C4-2B (cell line): ENCODE results near the gene STAT3.
"Not testable (repeated sequence)": the region's sequence is repeated elsewhere in the genome, so short reads cannot be mapped to it uniquely, and the experiment has no call there.

Experiments used
- H3K27ac ChIP-seq: fragments of 450-650 bp; 2 replicates; pipeline ENCODE4 v1.5.1; 2017
- CTCF ChIP-seq: fragments of 450-650 bp; conservative IDR thresholded peaks from 2 replicates; pipeline ENCODE4 v1.5.1; 2017; ENCODE audit warnings: mild to moderate bottlenecking
- ZFX ChIP-seq: fragments of 450-650 bp; IDR thresholded peaks from 2 replicates; pipeline ENCODE4 v1.6.1; 2017

Gene STAT3

GRCh38 chr17:42323268-42323773 lies 64.9 kb downstream of the STAT3 start:
- no peak overlapping the region for H3K27ac ChIP-seq
- no peak for TF ChIP-seq ZFX
- peak; percentile 19; the same call in 1 of the 2 replicates for TF ChIP-seq CTCF

GRCh38 chr17:42322382-42323267 lies 65.6 kb downstream of the STAT3 start:
- TF ChIP-seq ZFX: no peak
- peak; percentile 99 for TF ChIP-seq CTCF
- H3K27ac ChIP-seq: no peak overlapping the region

GRCh38 chr17:42321555-42321954 lies 66.7 kb downstream of the STAT3 start:
- H3K27ac ChIP-seq: no peak overlapping the region
- TF ChIP-seq ZFX (no peak), CTCF (no peak)

GRCh38 chr17:42317967-42318366 lies 70.3 kb downstream of the STAT3 start:
- H3K27ac ChIP-seq: not testable (repeated sequence)

GRCh38 chr17:42317266-42317845 lies 70.9 kb downstream of the STAT3 start:
- TF ChIP-seq CTCF: no peak
- TF ChIP-seq ZFX: no peak
- H3K27ac ChIP-seq: no peak overlapping the region

GRCh38 chr17:42316755-42317154 lies 71.5 kb downstream of the STAT3 start:
- H3K27ac ChIP-seq: no peak overlapping the region
- TF ChIP-seq ZFX (no peak), CTCF (no peak)

GRCh38 chr17:42315402-42316156 lies 72.7 kb downstream of the STAT3 start:
- no peak for TF ChIP-seq ZFX
- H3K27ac ChIP-seq: no peak overlapping the region
